Femur (tissue), 1 donor: ENCODE data around the gene NID2.

Experiments
- DNase-seq: peaks from one replicate; pipeline ENCODE4 v3.0.0-alpha.2; 2017

Gene NID2

GRCh38 chr14:51998348-51998747 is 70.5 kb downstream of the NID2 start:
- DNase-seq: no peak

GRCh38 chr14:51996148-51996746 is 72.6 kb downstream of the NID2 start:
- no peak for DNase-seq

- DNase-seq: no peak
These were observed 75.5 kb downstream of the NID2 start for GRCh38 chr14:51993285-51993920.

- no peak for DNase-seq
These were observed 78.4 kb downstream of the NID2 start for GRCh38 chr14:51990488-51990887.

- peak; percentile 97 for DNase-seq
These were observed 79.3 kb downstream of the NID2 start, which contains the start of gene RTRAF for GRCh38 chr14:51989293-51990234. Gene RTRAF, plus strand, starts transcription at chr14:51989546. Its CDS starts 94 bp downstream, at chr14:51989640.

- DNase-seq: no peak
These were observed 80.6 kb downstream of the NID2 start for GRCh38 chr14:51988221-51988620.

GRCh38 chr14:51981218-51981854 is 87.5 kb downstream of the NID2 start:
- no peak for DNase-seq

GRCh38 chr14:51979088-51979709 is 89.7 kb downstream of the NID2 start:
- peak; percentile 88 for DNase-seq

- DNase-seq: no peak
These were observed 90.2 kb downstream of the NID2 start for GRCh38 chr14:51978681-51979085.

GRCh38 chr14:51977075-51977474 is 91.8 kb downstream of the NID2 start:
- no peak for DNase-seq

GRCh38 chr14:51972566-51972965 is 96.3 kb downstream of the NID2 start:
- no peak for DNase-seq

GRCh38 chr14:51969852-51970540 is 98.9 kb downstream of the NID2 start:
- no peak for DNase-seq

GRCh38 chr14:51967521-51967920 is 101.3 kb downstream of the NID2 start:
- no peak for DNase-seq

GRCh38 chr14:51963286-51963685 is 105.6 kb downstream of the NID2 start:
- DNase-seq: no peak

- no peak for DNase-seq
These were observed 106.1 kb downstream of the NID2 start for GRCh38 chr14:51962711-51963110.

GRCh38 chr14:51960866-51961265 is 108.0 kb downstream of the NID2 start:
- DNase-seq: no peak

GRCh38 chr14:51959928-51960327 is 108.9 kb downstream of the NID2 start:
- DNase-seq: no peak

GRCh38 chr14:51957950-51958349 is 110.9 kb downstream of the NID2 start:
- no peak for DNase-seq
